ENCODE data around the gene MTMR4.
"Not testable (repeated sequence)": the region's sequence is repeated elsewhere in the genome, so short reads cannot be mapped to it uniquely, and the experiment has no call there.

Gene MTMR4

GRCh38 chr17:58513965-58514769 lies at the start of gene MTMR4:
Gene MTMR4, minus strand, starts transcription at chr17:58514638. Its CDS starts 231 bp downstream, at chr17:58514407.
- H3K27me3 ChIP-seq (ENCODE audit: control insufficient read depth, insufficient read depth, low read length): no peaks in the 10 kb centered on the region
- peaks cover 27% of the 10 kb centered on the region for H3K36me3 ChIP-seq (ENCODE audit: control insufficient read depth, insufficient read depth, low read length)
- H3K4me1 ChIP-seq (ENCODE audit: control insufficient read depth, insufficient read depth, low read length): peaks cover 17% of the 10 kb centered on the region
- peak within 1 kb of the TSS; percentile 82 for H3K4me3 ChIP-seq (ENCODE audit: low read depth, low read length)
- H3K9ac ChIP-seq (ENCODE audit: low read depth, low read length): peak within 1 kb of the TSS; percentile 60
- no peaks in the 10 kb centered on the region for H3K9me3 ChIP-seq (ENCODE audit: control insufficient read depth, insufficient read depth, low read length)

GRCh38 chr17:58560511-58560910 lies 46.1 kb upstream of the MTMR4 start:
- Histone ChIP-seq H3K9ac (ENCODE audit: low read depth, low read length) (no peak overlapping the region), H3K9me3 (ENCODE audit: control insufficient read depth, insufficient read depth, low read length) (no peaks in the 10 kb centered on the region), H3K4me1 (ENCODE audit: control insufficient read depth, insufficient read depth, low read length) (peaks cover 7% of the 10 kb centered on the region), H3K27me3 (ENCODE audit: control insufficient read depth, insufficient read depth, low read length) (no peaks in the 10 kb centered on the region), H3K36me3 (ENCODE audit: control insufficient read depth, insufficient read depth, low read length) (no peaks in the 10 kb centered on the region), H3K4me3 (ENCODE audit: low read depth, low read length) (no peak overlapping the region)

GRCh38 chr17:58557981-58558380 lies 43.5 kb upstream of the MTMR4 start:
- no peak overlapping the region for H3K9ac ChIP-seq (ENCODE audit: low read depth, low read length)

GRCh38 chr17:58556833-58557250 lies 42.4 kb upstream of the MTMR4 start:
- H3K4me1 ChIP-seq (ENCODE audit: control insufficient read depth, insufficient read depth, low read length): no peaks in the 10 kb centered on the region
- H3K4me3 ChIP-seq (ENCODE audit: low read depth, low read length): no peak overlapping the region
- H3K36me3 ChIP-seq (ENCODE audit: control insufficient read depth, insufficient read depth, low read length): no peaks in the 10 kb centered on the region
- H3K9ac ChIP-seq (ENCODE audit: low read depth, low read length): no peak overlapping the region
- no peaks in the 10 kb centered on the region for H3K9me3 ChIP-seq (ENCODE audit: control insufficient read depth, insufficient read depth, low read length)
- no peaks in the 10 kb centered on the region for H3K27me3 ChIP-seq (ENCODE audit: control insufficient read depth, insufficient read depth, low read length)

More at GRCh38 chr17:58557981-58558380, 43.5 kb upstream of the MTMR4 start:
- no peaks in the 10 kb centered on the region for H3K36me3 ChIP-seq (ENCODE audit: control insufficient read depth, insufficient read depth, low read length)
- no peak overlapping the region for H3K4me3 ChIP-seq (ENCODE audit: low read depth, low read length)
- H3K27me3 ChIP-seq (ENCODE audit: control insufficient read depth, insufficient read depth, low read length): no peaks in the 10 kb centered on the region
- no peaks in the 10 kb centered on the region for H3K4me1 ChIP-seq (ENCODE audit: control insufficient read depth, insufficient read depth, low read length)
- no peaks in the 10 kb centered on the region for H3K9me3 ChIP-seq (ENCODE audit: control insufficient read depth, insufficient read depth, low read length)

- not testable (repeated sequence) for H3K4me3 ChIP-seq (ENCODE audit: low read depth, low read length); H3K4me1 ChIP-seq (ENCODE audit: control insufficient read depth, insufficient read depth, low read length); H3K9ac ChIP-seq (ENCODE audit: low read depth, low read length); H3K27me3 ChIP-seq (ENCODE audit: control insufficient read depth, insufficient read depth, low read length); H3K9me3 ChIP-seq (ENCODE audit: control insufficient read depth, insufficient read depth, low read length); H3K36me3 ChIP-seq (ENCODE audit: control insufficient read depth, insufficient read depth, low read length)
Observed at GRCh38 chr17:58555109-58555508, 40.7 kb upstream of the MTMR4 start.

GRCh38 chr17:58541249-58541648 lies 26.8 kb upstream of the MTMR4 start:
- H3K4me1 ChIP-seq (ENCODE audit: control insufficient read depth, insufficient read depth, low read length): no peaks in the 10 kb centered on the region
- H3K36me3 ChIP-seq (ENCODE audit: control insufficient read depth, insufficient read depth, low read length): no peaks in the 10 kb centered on the region
- no peak overlapping the region for H3K4me3 ChIP-seq (ENCODE audit: low read depth, low read length)
- H3K27me3 ChIP-seq (ENCODE audit: control insufficient read depth, insufficient read depth, low read length): peaks cover 2% of the 10 kb centered on the region
- H3K9ac ChIP-seq (ENCODE audit: low read depth, low read length): no peak overlapping the region
- H3K9me3 ChIP-seq (ENCODE audit: control insufficient read depth, insufficient read depth, low read length): no peaks in the 10 kb centered on the region

GRCh38 chr17:58539698-58540097 lies 25.3 kb upstream of the MTMR4 start:
- Histone ChIP-seq H3K27me3 (ENCODE audit: control insufficient read depth, insufficient read depth, low read length) (peaks cover 2% of the 10 kb centered on the region), H3K4me1 (ENCODE audit: control insufficient read depth, insufficient read depth, low read length) (no peaks in the 10 kb centered on the region), H3K9ac (ENCODE audit: low read depth, low read length) (no peak overlapping the region), H3K36me3 (ENCODE audit: control insufficient read depth, insufficient read depth, low read length) (no peaks in the 10 kb centered on the region), H3K9me3 (ENCODE audit: control insufficient read depth, insufficient read depth, low read length) (no peaks in the 10 kb centered on the region), H3K4me3 (ENCODE audit: low read depth, low read length) (no peak overlapping the region)

GRCh38 chr17:58538811-58539409 lies 24.5 kb upstream of the MTMR4 start:
- Histone ChIP-seq H3K4me3 (ENCODE audit: low read depth, low read length) (no peak overlapping the region), H3K4me1 (ENCODE audit: control insufficient read depth, insufficient read depth, low read length) (no peaks in the 10 kb centered on the region), H3K27me3 (ENCODE audit: control insufficient read depth, insufficient read depth, low read length) (peaks cover 4% of the 10 kb centered on the region), H3K9ac (ENCODE audit: low read depth, low read length) (no peak overlapping the region), H3K36me3 (ENCODE audit: control insufficient read depth, insufficient read depth, low read length) (no peaks in the 10 kb centered on the region), H3K9me3 (ENCODE audit: control insufficient read depth, insufficient read depth, low read length) (no peaks in the 10 kb centered on the region)

GRCh38 chr17:58537266-58537665 lies 22.8 kb upstream of the MTMR4 start:
- Histone ChIP-seq H3K9me3 (ENCODE audit: control insufficient read depth, insufficient read depth, low read length) (no peaks in the 10 kb centered on the region), H3K4me3 (ENCODE audit: low read depth, low read length) (no peak overlapping the region), H3K9ac (ENCODE audit: low read depth, low read length) (no peak overlapping the region), H3K36me3 (ENCODE audit: control insufficient read depth, insufficient read depth, low read length) (no peaks in the 10 kb centered on the region), H3K4me1 (ENCODE audit: control insufficient read depth, insufficient read depth, low read length) (peaks cover 3% of the 10 kb centered on the region), H3K27me3 (ENCODE audit: control insufficient read depth, insufficient read depth, low read length) (peaks cover 15% of the 10 kb centered on the region)

- H3K27me3 ChIP-seq (ENCODE audit: control insufficient read depth, insufficient read depth, low read length): peaks cover 15% of the 10 kb centered on the region
- H3K36me3 ChIP-seq (ENCODE audit: control insufficient read depth, insufficient read depth, low read length): no peaks in the 10 kb centered on the region
- H3K9ac ChIP-seq (ENCODE audit: low read depth, low read length): no peak overlapping the region
- no peak overlapping the region for H3K4me3 ChIP-seq (ENCODE audit: low read depth, low read length)
- no peaks in the 10 kb centered on the region for H3K9me3 ChIP-seq (ENCODE audit: control insufficient read depth, insufficient read depth, low read length)
- peaks cover 3% of the 10 kb centered on the region for H3K4me1 ChIP-seq (ENCODE audit: control insufficient read depth, insufficient read depth, low read length)
Observed at GRCh38 chr17:58536542-58536941, 22.1 kb upstream of the MTMR4 start.

GRCh38 chr17:58535431-58535830 lies 21.0 kb upstream of the MTMR4 start:
- Histone ChIP-seq H3K9ac (ENCODE audit: low read depth, low read length) (no peak overlapping the region), H3K27me3 (ENCODE audit: control insufficient read depth, insufficient read depth, low read length) (peaks cover 23% of the 10 kb centered on the region), H3K36me3 (ENCODE audit: control insufficient read depth, insufficient read depth, low read length) (no peaks in the 10 kb centered on the region), H3K9me3 (ENCODE audit: control insufficient read depth, insufficient read depth, low read length) (no peaks in the 10 kb centered on the region), H3K4me3 (ENCODE audit: low read depth, low read length) (no peak overlapping the region), H3K4me1 (ENCODE audit: control insufficient read depth, insufficient read depth, low read length) (peaks cover 9% of the 10 kb centered on the region)

GRCh38 chr17:58534901-58535421 lies 20.5 kb upstream of the MTMR4 start:
- H3K36me3 ChIP-seq (ENCODE audit: control insufficient read depth, insufficient read depth, low read length): no peaks in the 10 kb centered on the region
- H3K4me3 ChIP-seq (ENCODE audit: low read depth, low read length): no peak overlapping the region
- no peaks in the 10 kb centered on the region for H3K9me3 ChIP-seq (ENCODE audit: control insufficient read depth, insufficient read depth, low read length)
- no peak overlapping the region for H3K9ac ChIP-seq (ENCODE audit: low read depth, low read length)
- peaks cover 23% of the 10 kb centered on the region for H3K27me3 ChIP-seq (ENCODE audit: control insufficient read depth, insufficient read depth, low read length)
- H3K4me1 ChIP-seq (ENCODE audit: control insufficient read depth, insufficient read depth, low read length): peaks cover 9% of the 10 kb centered on the region
